Fibroblast of skin of back (primary cell): ENCODE results near the gene SLC16A2. TPM values are rescaled to one million over a fixed set of nuclear protein-coding genes. Genes with fewer than 3 reads are reported as not detected.
A peak's percentile ranks its signal among the peaks of the same experiment; 100 is the strongest.

ENCODE experiments used
- DNase-seq: peaks from one replicate; pipeline ENCODE4 v3.0.0-alpha.2; 2013
- polyA plus RNA-seq, 2 experiments: library from polyadenylated mRNA; unstranded; fragments of 120-200 nt; gene quantifications; one replicate each; pipeline ENCODE4 v1.2.1, GENCODE V29; 2013; ENCODE audit not compliant: insufficient read length in 2 of 2

The SLC16A2 gene
- 16.8 TPM for polyA plus RNA-seq (2013, experiment 1 of 2; ENCODE audit: insufficient read length)
- 13.5 TPM for polyA plus RNA-seq (2013, experiment 2 of 2; ENCODE audit: insufficient read length)

- peak; percentile 86 for DNase-seq
Measured at GRCh38 chrX:74421036-74421739, at the start of gene SLC16A2. Gene SLC16A2, plus strand, starts transcription at chrX:74421493. Its CDS starts 145 bp downstream, at chrX:74421638.

- DNase-seq, result no peak
Measured at GRCh38 chrX:74372272-74372671, 49.0 kb upstream of the SLC16A2 start.

- DNase-seq, result no peak
Measured at GRCh38 chrX:74377282-74377681, 44.0 kb upstream of the SLC16A2 start.

GRCh38 chrX:74382613-74383012 is 38.7 kb upstream of the SLC16A2 start:
- peak; percentile 62 for DNase-seq

- DNase-seq, result peak; percentile 58
Measured at GRCh38 chrX:74383611-74384010, 37.7 kb upstream of the SLC16A2 start.

- peak; percentile 4 for DNase-seq
Measured at GRCh38 chrX:74389016-74389722, 32.1 kb upstream of the SLC16A2 start.

- no peak for DNase-seq
Measured at GRCh38 chrX:74395556-74395955, 25.7 kb upstream of the SLC16A2 start.

- DNase-seq, result no peak
Measured at GRCh38 chrX:74405973-74406489, 15.3 kb upstream of the SLC16A2 start.

GRCh38 chrX:74408304-74408703 is 13.0 kb upstream of the SLC16A2 start:
- DNase-seq, result no peak

- no peak for DNase-seq
Measured at GRCh38 chrX:74419864-74420195, 1.5 kb upstream of the SLC16A2 start.

GRCh38 chrX:74420196-74421035 is 877 bp upstream of the SLC16A2 start:
- DNase-seq, result peak; percentile 55

- no peak for DNase-seq
Measured at GRCh38 chrX:74421740-74422352, 553 bp downstream of the SLC16A2 start.

- DNase-seq, result peak; percentile 66
Measured at GRCh38 chrX:74422576-74423288, 1.4 kb downstream of the SLC16A2 start.

- DNase-seq, result no peak
Measured at GRCh38 chrX:74423289-74423998, 2.2 kb downstream of the SLC16A2 start.

- DNase-seq, result no peak
Measured at GRCh38 chrX:74426071-74426470, 4.8 kb downstream of the SLC16A2 start.

GRCh38 chrX:74426615-74427014 is 5.3 kb downstream of the SLC16A2 start:
- no peak for DNase-seq

- no peak for DNase-seq
Measured at GRCh38 chrX:74431797-74432196, 10.5 kb downstream of the SLC16A2 start.

- no peak for DNase-seq
Measured at GRCh38 chrX:74434336-74434735, 13.0 kb downstream of the SLC16A2 start.

GRCh38 chrX:74437530-74437929 is 16.2 kb downstream of the SLC16A2 start:
- DNase-seq, result no peak

- no peak for DNase-seq
Measured at GRCh38 chrX:74438764-74439163, 17.5 kb downstream of the SLC16A2 start.

GRCh38 chrX:74445099-74445498 is 23.8 kb downstream of the SLC16A2 start:
- DNase-seq, result no peak
